WERI-Rb-1 (cell line): ENCODE results near the gene MTX3.

Experiments
- DNase-seq: peaks from one replicate; pipeline ENCODE4 v3.0.0-alpha.2; 2020
- H3K27ac ChIP-seq: fragments of 250-450 bp; sonication (Bioruptor Pico); 2 replicates; pipeline ENCODE4 v1.5.1; 2020; ENCODE audit warnings: mild to moderate bottlenecking, moderate library complexity
- H3K27me3 ChIP-seq: fragments of 250-450 bp; sonication (Bioruptor Pico); 2 replicates; pipeline ENCODE4 v1.5.1; 2021; ENCODE audit warnings: mild to moderate bottlenecking, low read depth, moderate library complexity; ENCODE audit not compliant: insufficient read depth, severe bottlenecking
- H3K36me3 ChIP-seq: fragments of 250-450 bp; sonication (Bioruptor Pico); 2 replicates; pipeline ENCODE4 v1.5.1; 2020; ENCODE audit warnings: mild to moderate bottlenecking, moderate library complexity
- H3K4me3 ChIP-seq: 2 replicates; pipeline ENCODE4 v1.5.1; 2011; ENCODE audit warnings: low read depth, mild to moderate bottlenecking, control low read depth, low read length
- H3K9me3 ChIP-seq: fragments of 250-450 bp; sonication (Bioruptor Pico); 2 replicates; pipeline ENCODE4 v1.5.1; 2021; ENCODE audit warnings: mild to moderate bottlenecking, moderate library complexity; ENCODE audit not compliant: severe bottlenecking
- CTCF ChIP-seq: IDR thresholded peaks from 2 replicates; pipeline ENCODE4 v1.5.1; 2011; ENCODE audit warnings: low read depth, mild to moderate bottlenecking, control low read depth, inconsistent platforms, low read length

The MTX3 gene

GRCh38 chr5:79971156-79971555 is 19.9 kb downstream of the MTX3 start:
- Histone ChIP-seq H3K36me3 (peaks cover 6% of the 10 kb centered on the region; the same call in 1 of the 2 replicates), H3K27me3 (no peaks in the 10 kb centered on the region), H3K9me3 (no peaks in the 10 kb centered on the region), H3K27ac (no peak overlapping the region), H3K4me3 (no peak overlapping the region)
- TF ChIP-seq CTCF, result no peak
- no peak for DNase-seq

GRCh38 chr5:79966448-79966847 is 24.6 kb downstream of the MTX3 start:
- Histone ChIP-seq H3K27ac (no peak overlapping the region), H3K4me3 (no peak overlapping the region), H3K27me3 (no peaks in the 10 kb centered on the region), H3K36me3 (no peaks in the 10 kb centered on the region), H3K9me3 (no peaks in the 10 kb centered on the region)
- TF ChIP-seq CTCF, result no peak
- no peak for DNase-seq

GRCh38 chr5:79964136-79964535 is 26.9 kb downstream of the MTX3 start:
- Histone ChIP-seq H3K27me3 (no peaks in the 10 kb centered on the region), H3K27ac (no peak overlapping the region), H3K4me3 (no peak overlapping the region), H3K36me3 (no peaks in the 10 kb centered on the region), H3K9me3 (no peaks in the 10 kb centered on the region)
- TF ChIP-seq CTCF, result no peak
- no peak for DNase-seq

- H3K36me3 ChIP-seq, result no peaks in the 10 kb centered on the region
- no peak for DNase-seq
- TF ChIP-seq CTCF, result no peak
- H3K27ac ChIP-seq, result no peak overlapping the region; the same call in 1 of the 2 replicates
- H3K27me3 ChIP-seq, result no peaks in the 10 kb centered on the region
- H3K9me3 ChIP-seq, result no peaks in the 10 kb centered on the region
- H3K4me3 ChIP-seq, result no peak overlapping the region
These were observed 27.6 kb downstream of the MTX3 start for GRCh38 chr5:79963261-79964061.

GRCh38 chr5:79962575-79963222 is 28.4 kb downstream of the MTX3 start:
- Histone ChIP-seq H3K4me3 (no peak overlapping the region), H3K9me3 (no peaks in the 10 kb centered on the region), H3K27ac (peak overlapping the region; percentile 32), H3K36me3 (no peaks in the 10 kb centered on the region), H3K27me3 (no peaks in the 10 kb centered on the region)
- peak; percentile 39 for DNase-seq
- TF ChIP-seq CTCF, result no peak
